Glomerular visceral epithelial cell (primary cell): ENCODE data around the gene CDKAL1.
"Not testable (repeated sequence)": the region's sequence is repeated elsewhere in the genome, so short reads cannot be mapped to it uniquely, and the experiment has no call there.

Source experiments
- DNase-seq: peaks from one replicate; pipeline ENCODE4 v3.0.0-alpha.2; 2016; ENCODE audit errors: extremely low spot score

The CDKAL1 gene

DNA sequence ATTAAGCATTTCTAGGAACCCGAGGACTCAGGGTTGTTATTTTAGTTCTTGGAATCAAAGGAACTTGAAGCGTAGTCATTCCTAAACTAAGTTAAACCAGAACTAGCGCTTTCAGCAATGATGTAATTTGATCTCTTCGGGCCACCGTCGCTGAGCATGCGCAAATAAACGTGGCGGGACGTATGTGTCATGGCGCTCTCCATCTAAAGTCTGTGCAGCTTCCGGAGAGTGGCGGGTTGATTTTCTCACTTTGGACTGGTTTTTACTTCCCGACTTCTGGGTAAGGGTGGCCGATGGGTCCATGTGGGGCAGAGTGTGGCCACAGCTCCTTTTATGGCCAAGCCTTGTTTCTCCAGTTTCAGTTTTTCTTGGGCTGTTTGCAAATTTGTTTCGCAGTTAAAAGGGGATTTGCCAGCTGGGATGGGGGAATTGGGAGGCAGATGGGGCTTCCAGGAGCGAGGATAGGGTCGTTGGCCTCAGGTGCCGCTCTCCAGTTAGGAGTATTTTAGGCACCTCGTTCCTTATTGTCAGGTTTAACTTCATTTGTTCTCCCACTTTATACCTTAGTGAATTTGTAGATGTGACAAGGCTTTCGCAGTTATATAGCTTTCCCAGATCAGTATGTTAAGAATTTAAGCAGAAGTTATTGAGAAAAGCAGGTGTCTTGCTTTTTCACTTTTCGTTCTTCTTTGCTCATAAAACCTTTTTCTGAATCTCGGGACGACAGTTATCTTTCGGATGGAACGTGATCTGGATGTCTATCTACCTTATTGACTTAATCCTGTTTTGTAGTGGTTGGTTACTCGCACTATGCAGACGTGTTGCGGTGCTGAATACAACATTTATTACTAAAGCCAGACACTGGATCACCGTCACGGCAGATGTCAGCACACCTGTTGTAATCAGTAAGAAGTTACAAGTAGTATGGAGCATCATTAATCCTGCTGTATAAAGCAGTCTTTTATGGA lies at the start of gene CDKAL1:
Gene CDKAL1, plus strand, starts transcription at position 163 of the 968 bp plus-strand sequence. CDS start 11,894 bp downstream, outside the sequence.
- peak; percentile 89 for DNase-seq

DNA sequence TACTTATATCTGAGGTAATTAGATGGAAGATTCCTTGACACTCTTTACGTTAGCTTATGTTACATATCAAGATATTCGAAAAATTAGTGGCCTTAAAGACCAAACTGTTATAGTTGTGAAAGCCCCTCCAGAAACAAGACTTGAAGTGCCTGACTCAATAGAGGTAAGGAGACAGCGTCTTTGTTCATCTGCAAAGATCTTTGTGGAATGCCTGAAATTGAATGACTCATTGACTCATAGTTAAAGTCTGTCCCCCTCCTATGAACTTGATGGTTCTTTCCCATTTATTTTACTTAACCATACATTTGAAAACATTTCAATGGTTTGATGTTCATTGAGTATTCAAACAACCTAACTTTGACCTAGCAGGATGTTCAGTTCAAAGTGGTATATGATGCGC lies 47.6 kb upstream of the CDKAL1 start:
- no peak for DNase-seq

DNA sequence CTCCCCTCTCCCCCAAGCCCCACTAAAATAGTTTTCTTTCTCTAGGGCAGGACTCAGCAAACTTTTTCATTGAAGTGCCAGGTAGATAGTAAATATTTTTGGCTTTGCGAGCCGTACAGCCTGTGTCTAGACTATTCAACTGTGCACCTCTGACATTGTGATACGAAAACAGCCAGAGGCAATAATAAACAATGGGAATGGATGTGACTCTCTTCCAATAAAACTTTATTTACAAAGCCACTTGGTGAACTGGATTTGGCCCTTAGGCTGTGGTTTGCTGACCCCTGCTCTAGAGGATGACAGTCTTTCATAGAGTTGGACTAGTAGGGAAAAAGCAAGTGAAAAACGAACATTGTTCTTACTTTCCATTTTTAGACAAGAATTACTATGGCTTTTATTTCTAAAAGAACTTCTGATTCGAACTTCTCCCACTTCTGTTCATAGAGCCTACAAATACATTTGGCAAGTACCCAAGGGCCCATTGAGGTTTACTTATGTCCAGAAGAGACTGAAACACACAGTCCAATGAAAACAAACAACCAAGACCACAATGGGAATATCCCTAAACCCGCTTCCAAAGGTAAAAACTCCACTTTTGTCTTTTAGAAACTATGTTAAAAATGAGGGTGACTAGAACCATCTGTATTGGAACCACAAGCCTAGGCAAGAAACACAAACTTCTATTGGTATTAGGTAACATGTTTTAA lies 46.4 kb upstream of the CDKAL1 start:
- DNase-seq: no peak

DNA sequence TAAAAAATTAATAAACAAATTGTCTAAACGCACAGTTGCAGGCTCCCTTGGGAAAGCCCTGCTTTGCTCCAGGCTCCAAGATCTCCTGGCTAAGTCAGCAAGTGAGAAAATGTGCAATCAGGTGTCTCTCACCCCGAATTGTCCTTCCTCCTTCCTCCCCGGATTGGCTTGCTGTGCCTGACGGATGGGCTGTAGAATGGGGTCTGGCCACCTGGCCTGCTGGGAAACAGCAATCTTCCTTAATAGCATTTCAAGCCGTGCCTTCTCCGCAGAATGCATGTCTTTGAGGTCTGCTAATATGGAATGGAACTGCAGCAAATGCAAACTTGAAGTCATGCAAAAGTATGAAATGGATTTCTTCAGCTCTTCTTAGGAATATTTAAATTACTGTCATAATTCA lies 43.7 kb upstream of the CDKAL1 start:
- DNase-seq: no peak

DNA sequence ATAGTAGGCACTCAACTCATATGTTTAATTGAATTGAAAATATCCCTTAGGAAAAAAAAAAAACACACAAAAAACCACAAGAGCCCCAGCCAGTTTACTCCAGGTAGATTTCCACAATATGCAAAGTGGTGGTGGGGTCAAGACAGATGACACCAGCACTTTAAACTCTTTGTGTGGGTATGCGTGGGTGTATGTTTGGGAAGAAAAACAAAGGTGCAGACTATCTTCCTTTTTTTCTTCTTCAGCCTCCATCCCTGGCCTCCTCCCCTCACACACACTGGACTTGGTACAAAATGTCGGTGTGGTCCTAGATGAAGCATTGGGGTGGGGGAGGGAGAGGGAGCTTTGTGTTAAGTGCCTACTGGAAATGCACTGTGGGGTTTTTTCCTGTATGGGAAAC lies 42.2 kb upstream of the CDKAL1 start:
- no peak for DNase-seq

DNA sequence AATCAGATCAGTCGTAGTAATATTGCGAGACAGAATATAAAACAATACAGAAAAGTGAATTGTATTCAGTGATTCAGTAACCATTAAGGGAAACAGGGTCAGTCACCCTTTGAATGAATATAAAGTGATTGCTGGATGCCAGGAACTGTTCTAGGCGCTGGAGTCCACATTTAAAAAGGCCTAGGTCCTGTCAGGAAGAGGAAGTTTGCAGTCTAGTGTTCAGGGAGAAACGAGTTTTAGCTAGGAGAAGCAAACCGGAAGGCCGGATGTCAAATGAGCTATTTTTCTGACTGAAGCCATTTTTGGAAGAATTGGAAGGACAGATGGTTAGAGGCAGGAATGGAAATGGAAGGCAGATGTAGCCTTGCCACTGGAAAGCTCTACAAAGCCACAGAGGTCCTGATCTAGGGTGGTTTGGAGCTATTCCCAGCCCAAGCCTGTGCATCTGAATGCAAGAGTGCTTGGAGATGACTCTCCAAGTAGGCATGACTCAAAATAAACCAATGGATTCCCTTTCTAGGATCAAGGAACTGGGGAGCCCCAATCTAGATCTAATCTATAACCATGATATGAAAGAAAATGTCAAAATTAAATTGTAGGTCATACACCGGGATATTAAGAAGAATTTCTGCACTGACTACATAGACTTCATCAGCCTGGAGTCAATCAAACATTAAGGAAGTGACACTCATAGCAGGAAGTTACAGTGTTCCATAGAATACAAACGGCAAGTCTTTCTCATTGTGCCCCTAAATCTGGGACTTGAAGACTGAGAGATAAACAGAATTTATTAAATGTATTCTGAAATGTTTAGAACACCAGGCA lies 36.8 kb upstream of the CDKAL1 start:
- DNase-seq: no peak

DNA sequence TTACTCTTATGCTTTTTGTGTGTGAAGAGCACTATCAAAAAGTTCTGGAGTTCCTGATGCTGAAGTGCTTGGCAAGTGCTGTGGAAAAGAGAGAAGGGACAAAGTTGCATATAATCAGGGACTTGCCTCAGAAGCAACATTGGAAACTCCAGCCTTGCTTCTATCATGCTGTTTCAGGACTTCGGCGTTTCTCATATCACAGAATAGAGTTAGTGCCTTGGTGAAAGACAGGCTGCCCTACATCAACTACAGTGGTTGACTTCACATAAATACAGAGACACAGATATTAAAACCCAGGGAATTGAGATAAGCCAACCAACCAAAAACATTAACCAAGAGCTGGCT lies 36.2 kb upstream of the CDKAL1 start:
- no peak for DNase-seq

DNA sequence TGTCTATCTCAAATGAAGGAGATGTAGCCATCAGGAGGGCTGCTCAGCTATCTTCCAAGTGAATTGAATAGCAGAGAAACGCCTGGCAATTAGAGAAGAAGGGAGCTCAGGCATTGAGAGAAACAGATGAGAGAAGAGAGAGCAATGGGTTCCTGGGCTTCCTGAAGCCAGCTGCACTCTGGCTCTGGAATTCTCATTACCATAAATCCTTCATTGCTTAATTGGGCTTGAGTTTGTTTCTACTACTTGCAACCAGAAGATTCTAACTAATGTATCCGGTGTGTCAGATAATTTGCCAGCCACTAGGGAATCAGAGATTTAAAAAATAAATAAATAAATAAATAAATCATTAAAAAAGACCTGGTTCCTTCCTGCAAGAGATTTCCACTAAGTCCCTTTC lies 25.0 kb upstream of the CDKAL1 start:
- DNase-seq: no peak

DNA sequence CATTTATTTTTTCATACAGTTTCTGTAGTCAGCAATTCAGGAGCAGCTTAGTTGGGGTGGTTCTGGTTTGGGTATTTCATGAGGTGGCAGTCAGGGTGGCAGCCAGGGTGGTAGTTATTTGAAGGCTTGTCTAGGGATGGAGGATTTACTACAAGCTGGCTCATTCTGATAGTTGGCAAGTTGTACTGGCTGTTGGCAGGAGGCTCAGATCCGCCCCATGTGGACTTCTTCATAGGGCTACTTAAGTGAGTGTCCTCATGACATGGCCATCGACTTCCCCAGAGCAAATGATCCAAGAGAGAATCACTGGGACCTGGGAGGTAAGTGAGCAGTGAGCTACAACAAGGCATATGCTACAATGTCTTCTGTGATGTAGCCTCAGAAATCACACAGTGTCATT lies 22.4 kb upstream of the CDKAL1 start:
- no peak for DNase-seq

DNA sequence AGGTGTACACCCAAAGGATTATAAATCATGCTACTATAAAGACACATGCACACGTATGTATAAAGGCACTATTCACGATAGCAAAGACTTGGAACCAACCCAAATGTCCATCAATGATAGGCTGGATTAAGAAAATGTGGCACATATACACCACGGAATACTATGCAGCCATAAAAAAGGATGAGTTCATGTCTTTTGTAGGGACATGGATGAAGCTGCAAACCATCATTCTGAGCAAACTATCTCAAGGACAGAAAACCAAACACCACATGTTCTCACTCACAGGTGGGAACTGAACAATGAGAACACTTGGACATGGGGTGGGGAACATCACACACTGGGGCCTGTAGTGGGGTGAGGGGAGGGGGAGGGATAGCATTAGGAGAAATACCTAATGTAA lies 9.0 kb upstream of the CDKAL1 start:
- DNase-seq: not testable (repeated sequence)

DNA sequence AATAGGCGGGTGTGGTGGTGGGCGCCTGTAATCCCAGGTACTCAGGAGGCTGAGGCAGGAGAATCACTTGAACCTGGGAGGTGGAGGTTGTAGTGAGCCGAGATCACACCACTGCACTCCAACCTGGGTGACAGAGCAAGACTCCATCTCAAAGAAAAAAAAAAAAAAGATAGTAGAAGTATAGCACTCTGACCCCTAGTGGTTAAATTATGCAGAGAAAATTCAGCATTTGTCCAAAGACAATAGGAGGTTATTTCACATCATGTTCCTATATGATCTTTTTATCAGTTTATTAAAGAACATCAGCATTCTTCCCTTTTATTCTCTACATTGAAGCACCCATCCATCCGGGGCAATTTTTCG lies 5.2 kb upstream of the CDKAL1 start:
- DNase-seq: peak; percentile 57

DNA sequence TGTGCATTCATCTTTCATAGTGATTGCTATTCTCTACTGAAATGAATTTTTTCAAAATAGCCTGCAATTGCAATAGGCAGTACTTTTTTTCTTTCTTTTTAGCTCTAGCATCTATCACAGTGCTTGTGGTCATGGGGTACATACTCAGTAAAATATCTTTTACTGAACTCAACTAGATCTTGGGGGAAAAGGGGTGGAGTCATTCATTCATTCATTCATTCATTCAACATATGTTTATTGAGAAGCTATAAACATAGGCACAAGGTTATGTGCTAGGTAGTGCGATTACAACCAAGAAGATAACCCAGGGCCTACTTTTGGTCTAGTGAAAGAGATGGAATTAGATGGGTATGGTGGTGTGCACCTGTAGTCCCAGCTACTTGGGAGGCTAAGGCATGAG lies 1.4 kb upstream of the CDKAL1 start:
- no peak for DNase-seq

DNA sequence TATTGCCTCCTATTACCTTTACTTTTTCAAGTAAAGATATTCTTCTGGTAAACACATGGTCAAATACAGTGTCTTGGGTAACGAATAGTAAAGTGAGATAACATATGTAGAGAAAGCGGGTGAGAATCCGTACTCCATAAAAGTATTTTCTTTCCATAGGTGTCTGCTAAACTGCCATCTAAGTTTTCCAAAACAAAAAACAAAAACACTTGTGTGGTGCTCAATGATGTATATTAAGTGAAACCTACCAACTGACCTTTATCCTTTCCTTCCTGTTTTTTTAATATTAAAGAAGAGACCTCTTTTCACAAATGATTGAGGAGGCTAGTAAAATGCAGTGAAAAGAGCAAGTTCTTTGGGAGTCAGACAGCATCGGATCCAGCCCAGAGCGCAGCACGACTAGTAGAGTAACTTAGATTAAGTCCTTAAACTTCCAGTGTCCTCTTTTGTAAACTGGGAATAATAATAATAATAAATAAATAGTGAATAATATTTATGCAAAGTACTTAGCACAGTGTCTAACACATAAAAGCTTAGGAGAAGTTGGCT lies 437 bp upstream of the CDKAL1 start:
- DNase-seq: no peak

DNA sequence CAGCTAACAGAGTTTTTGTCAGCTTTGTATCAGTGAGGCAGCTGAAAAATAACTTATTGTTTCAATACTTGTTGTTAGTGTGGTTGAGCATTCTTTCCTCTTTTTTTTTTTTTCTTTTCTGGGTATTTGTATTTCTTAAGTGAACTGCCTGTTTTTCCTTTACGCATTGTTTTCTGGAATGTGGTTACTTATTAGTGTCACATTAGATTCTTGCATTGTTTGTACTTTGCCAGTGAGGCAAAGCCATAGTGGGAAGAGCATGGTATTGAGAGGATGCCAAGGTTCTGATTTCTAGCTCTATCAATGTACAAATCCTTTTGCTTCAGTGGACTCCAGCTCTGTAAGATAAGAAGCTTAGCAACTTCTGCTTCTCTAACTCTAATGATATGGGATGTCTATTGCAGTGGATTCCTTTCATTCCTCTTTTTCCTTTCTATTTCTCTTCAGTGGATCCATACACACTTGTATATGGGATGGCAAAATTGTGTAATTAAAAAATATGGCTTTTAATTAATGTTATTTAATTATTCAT lies 3.9 kb downstream of the CDKAL1 start:
- no peak for DNase-seq

DNA sequence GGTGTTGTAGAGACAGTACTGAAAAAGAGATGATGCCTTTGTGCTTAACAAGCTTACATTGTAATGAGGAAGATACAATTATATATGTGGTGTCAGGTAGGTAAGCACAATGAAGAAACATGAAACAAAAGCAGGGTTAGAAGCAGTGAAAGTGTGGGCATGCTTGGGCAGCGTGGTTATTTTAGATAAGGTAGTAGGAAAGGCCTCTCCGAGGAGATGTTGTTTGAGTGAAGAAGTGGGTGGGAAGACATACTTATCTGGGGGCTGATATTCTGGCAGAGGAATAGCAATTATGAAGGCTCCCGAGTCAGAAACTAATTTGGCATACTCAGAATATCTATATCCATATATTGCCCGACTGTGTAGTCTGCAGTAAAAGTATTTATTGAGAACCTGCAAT lies 4.7 kb downstream of the CDKAL1 start:
- DNase-seq: no peak

DNA sequence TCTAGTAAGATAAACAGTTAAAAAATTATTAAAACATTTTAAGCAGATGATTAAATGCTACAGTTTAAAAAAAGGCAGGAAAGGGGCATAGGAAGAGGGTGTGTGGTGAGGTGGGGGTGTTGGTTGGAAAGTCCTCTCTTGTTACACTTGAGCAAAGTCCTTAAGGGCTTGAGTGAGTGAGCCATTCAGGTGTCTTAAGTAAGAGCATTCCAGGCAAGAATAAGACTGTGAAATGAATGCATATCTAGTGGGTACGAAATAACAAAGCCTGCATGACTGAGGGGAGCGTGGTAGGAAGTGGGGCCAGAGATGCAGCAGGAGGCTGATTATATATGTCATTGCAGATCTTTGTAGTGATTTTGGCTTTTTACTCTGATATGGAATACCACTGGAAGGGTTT lies 5.1 kb downstream of the CDKAL1 start:
- peak; percentile 16 for DNase-seq

DNA sequence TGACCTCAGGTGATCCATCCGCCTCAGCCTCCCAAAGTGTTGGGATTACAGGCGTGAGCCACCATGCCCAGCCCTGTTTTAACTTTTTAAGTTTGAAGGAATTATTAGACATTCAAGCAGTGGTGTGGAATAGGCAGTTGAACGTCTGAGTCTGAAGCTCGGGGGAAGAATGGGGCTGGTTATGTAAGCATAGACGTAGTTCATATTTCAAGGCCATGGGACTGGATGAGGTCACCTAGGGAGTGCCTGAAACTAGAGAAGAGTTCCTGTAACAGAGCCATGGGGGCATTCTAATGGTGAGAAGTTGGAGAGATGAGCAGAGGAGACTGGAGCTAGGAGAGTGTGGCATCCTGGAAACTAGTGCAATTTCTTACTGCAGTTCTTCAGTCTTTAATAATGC lies 6.4 kb downstream of the CDKAL1 start:
- DNase-seq: no peak

DNA sequence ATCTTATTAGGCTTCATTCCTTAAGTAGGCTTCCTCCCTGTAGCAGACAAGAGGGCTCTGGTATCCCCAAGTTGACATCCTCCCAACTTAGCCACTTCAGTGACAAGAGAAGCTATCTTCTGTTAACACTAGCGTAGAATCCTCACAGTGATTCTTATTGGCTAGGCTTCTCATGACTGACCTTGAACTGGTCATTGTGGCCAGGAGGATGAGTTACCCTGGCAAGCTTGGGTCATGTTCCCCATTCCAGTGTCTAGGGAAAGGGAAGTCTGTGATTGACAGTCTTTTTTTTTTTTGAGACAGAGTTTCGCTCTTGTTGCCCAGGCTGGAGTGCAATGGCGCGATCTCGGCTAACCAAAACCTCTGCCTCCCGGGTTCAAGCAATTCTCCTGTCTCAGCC lies 7.1 kb downstream of the CDKAL1 start:
- DNase-seq: no peak

DNA sequence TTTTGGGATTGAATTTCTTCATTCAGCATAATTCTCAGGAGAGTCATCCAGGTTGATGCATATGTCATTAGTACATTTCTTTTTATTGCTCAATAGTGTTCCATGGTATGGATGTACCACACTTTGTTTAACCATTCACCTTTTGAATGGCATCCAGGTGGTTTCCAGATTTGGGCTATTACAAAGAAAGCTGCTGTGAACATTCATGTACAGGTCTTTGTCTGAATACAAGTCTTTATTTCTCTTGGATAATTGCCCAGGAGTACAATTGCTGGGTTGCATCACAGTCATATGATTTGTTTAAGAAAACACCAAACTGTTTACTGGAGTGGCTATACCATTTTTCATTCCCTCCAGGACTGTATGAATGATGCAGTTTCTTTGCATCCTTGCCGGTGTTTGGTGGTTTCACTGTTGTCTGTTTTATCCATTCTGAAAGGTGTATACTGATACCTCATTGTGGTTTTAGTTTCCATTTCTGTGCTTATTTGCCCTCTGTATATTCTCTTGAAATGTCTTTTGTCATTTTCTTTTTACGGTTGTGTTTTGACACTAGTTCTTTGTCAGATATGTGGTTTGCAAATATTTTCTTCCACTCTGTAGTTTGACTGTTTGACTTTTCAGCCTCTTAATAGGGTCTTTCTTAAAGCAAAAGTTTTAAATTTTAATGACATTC lies 8.8 kb downstream of the CDKAL1 start:
- peak; percentile 57 for DNase-seq

DNA sequence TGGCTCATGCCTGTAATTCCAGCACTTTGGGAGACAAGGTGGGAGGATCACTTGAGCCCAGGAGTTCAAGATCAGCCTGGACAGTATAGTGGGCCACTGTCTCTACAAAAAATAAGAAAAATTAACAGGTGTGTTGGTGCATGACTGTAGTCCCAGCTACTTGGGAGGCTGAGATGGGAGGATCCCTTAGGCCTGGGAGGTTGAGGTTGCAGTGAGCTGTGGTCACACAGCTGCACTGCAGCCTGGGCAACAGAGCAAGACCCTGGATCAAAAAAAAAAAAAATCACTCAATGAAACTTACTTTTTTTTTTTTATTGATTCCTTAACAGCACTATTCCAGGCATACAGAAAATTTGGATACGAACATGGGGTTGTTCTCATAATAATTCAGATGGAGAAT lies 14.0 kb downstream of the CDKAL1 start:
- no peak for DNase-seq

DNA sequence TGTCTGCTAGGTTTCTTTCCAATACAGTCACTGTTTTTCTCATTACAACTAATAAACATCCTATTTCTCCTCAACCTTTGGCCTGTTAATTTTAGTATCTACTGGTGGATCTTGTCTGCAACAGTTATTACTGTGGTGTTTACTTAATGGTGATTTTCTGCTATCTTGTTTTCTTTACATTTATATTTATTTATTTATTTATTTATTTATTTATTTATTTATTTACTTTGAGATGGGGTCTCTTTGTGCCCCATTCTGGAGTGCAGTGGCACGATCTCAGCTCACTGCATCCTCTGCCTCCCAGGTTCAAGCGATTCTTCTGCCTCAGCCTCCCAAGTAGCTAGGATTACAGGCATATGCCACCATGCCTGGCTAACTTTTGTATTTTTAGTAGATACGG lies 15.1 kb downstream of the CDKAL1 start:
- not testable (repeated sequence) for DNase-seq
